ENCODE results near the gene TRIOBP. TPM values are rescaled to one million over a fixed set of nuclear protein-coding genes. Genes with fewer than 3 reads are reported as not detected.

TRIOBP gene
- total and polyA plus RNA-seq, 2 donors (not counting 3 experiments of a cell fraction or from before 2014, with no cell fraction given) = 60.6 to 104 TPM

DNA sequence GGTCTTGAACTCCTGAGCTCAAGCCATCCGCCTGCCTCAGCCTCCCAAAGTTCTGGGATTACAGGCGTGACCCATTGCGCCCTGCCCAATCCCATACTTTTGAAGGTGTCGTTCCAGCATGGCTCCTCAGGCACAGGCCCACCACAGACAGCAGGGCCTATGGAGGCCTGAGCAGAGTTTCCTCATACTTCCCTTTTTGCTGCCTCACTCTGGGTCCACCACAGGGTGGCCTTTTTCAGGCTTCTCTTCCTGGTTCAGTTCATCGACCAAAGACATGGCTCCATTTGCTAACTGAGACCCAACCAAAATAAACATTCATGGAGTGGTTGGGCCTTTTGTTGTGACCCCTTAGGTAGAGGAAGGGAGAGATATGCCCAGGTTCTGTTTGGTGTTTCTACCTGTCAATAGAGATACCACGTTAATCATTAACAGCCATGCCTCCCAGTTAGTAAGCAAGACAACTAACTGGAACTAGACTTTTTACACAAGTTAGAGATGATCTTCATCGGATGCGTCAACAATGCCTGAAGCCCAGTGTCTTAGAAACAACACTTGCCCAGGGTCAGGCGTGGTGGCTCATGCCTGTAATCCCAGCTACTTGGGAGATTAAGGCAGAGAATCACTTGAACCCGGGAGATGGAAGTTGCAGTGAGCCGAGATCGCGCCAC is 35.1 kb downstream of the TRIOBP start:
- H3K27me3 ChIP-seq (ENCODE audit: control insufficient read depth in 2 of 2, insufficient read depth in 2 of 2, low read length in 2 of 2) = no peaks in the 10 kb centered on the region
- no peaks in the 10 kb centered on the region for H3K9me3 ChIP-seq (replicated peaks; ENCODE audit: control insufficient read depth, insufficient read depth, low read length)
- H3K79me2 ChIP-seq (ENCODE audit: control insufficient read depth, insufficient read depth, low read length) = no peaks in the 10 kb centered on the region
- ChIA-PET CTCF (no interaction called here), POLR2A (no interaction called here)
- intact Hi-C loops (cut with micrococcal nuclease) (no loop called here), dilution Hi-C loops (cut with MboI; ENCODE audit: extremely low pct_ligation_motif_present, low sequenced_read_pairs) (no loop called here)
- no TSS peak for BruUV-seq (replicated peaks)
- H3K4me3 ChIP-seq (replicated peaks in 1 of 3; ENCODE audit: insufficient read depth in 1 of 3, low read depth in 1 of 3, low read length in 3 of 3) = no peak overlapping the region
- no peaks in the 10 kb centered on the region for H3K36me3 ChIP-seq (ENCODE audit: control insufficient read depth in 2 of 2, extremely low read depth in 1 of 2, insufficient read depth in 2 of 2, low read length in 2 of 2)
- no peak overlapping the region for H3K4me2 ChIP-seq (ENCODE audit: insufficient read depth, low read length)
- no peaks in the 10 kb centered on the region for H3K9me1 ChIP-seq (replicated peaks; ENCODE audit: control insufficient read depth, extremely low read depth, insufficient read depth, low read length)
- H3K9ac ChIP-seq (replicated peaks; ENCODE audit: extremely low read depth, insufficient read depth, low read length) = no peak overlapping the region
- no peak overlapping the region for H2AFZ ChIP-seq (ENCODE audit: low read depth, low read length)
- no peak overlapping the region for H3K27ac ChIP-seq (ENCODE audit: insufficient read depth, low read depth, low read length)
- FAIRE-seq = no peak
- no peaks in the 10 kb centered on the region for H4K20me1 ChIP-seq (replicated peaks; ENCODE audit: control insufficient read depth, extremely low read depth, insufficient read depth, low read length)
- H3K4me1 ChIP-seq (ENCODE audit: control insufficient read depth, extremely low read depth, insufficient read depth, low read length) = no peaks in the 10 kb centered on the region
- DNase-seq (ENCODE audit: low read depth, low spot score) = no peak
- no peak for TF ChIP-seq MYC (IDR thresholded peaks at IDR 0.05; ENCODE audit: low read depth, low read length)
- TF ChIP-seq FOS (IDR thresholded peaks at IDR 0.05; ENCODE audit: borderline replicate concordance, insufficient read depth, low read length) = no peak
- TF ChIP-seq, protein P1, sequence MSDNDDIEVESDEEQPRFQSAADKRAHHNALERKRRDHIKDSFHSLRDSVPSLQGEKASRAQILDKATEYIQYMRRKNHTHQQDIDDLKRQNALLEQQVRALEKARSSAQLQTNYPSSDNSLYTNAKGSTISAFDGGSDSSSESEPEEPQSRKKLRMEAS (IDR thresholded peaks at IDR 0.05; ENCODE audit: insufficient read depth, insufficient read length) = no peak

DNA sequence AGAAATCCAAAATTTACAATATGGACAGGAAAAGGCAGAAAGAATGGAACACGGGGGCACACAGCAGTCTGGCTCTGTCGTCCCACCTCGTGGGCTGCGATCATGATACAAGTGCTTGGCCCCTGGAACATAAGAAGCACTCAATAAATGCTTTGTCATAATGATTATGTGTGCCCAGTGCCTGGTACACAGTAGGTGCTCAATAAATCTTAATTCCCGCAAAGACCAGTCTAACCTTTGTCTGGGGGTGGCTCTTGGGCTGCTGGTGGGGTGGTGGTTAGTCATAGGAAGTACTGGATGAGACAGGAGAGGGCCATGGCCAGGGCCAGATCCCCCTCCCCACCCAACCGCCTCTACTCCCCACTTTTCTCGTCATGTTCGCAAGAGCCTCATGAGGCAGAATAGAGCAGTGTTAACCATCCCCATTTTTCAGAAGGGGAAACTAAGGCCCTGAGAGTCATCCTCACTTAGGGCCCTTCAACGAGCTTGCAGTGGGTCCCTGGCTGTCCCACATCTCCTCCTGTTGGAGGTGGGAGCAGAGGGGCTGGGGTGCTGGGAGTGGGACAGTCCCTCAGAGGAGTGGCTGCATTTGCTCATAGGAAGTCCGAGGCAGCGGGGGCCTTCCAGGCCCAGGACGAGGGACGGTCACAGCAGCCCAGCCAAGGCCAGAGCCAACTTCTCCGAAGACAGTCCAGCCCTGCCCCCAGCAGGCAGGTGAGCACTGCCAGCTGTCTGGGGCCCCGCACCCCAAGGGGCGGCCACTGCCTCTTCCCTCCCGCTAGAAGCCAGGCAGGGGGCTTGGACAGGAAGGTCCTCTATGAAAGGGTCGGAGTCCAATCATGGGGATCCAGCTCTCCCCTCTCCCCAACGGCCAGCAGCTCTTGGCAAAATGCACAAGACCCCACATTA is 36.1 kb downstream of the TRIOBP start:
- H3K27me3 ChIP-seq (ENCODE audit: control insufficient read depth in 2 of 2, insufficient read depth in 2 of 2, low read length in 2 of 2) = no peaks in the 10 kb centered on the region
- no peak overlapping the region for H3K27ac ChIP-seq (ENCODE audit: insufficient read depth, low read depth, low read length)
- H3K4me3 ChIP-seq (replicated peaks in 1 of 3; ENCODE audit: insufficient read depth in 1 of 3, low read depth in 1 of 3, low read length in 3 of 3) = no peak overlapping the region
- H3K79me2 ChIP-seq (ENCODE audit: control insufficient read depth, insufficient read depth, low read length) = no peaks in the 10 kb centered on the region
- ChIA-PET POLR2A (no interaction called here), CTCF (no interaction called here)
- H4K20me1 ChIP-seq (replicated peaks; ENCODE audit: control insufficient read depth, extremely low read depth, insufficient read depth, low read length) = no peaks in the 10 kb centered on the region
- dilution Hi-C loops (cut with MboI; ENCODE audit: extremely low pct_ligation_motif_present, low sequenced_read_pairs) = no loop called here
- H3K36me3 ChIP-seq (ENCODE audit: control insufficient read depth in 2 of 2, extremely low read depth in 1 of 2, insufficient read depth in 2 of 2, low read length in 2 of 2) = no peaks in the 10 kb centered on the region
- no TSS peak for BruUV-seq (replicated peaks)
- no peak overlapping the region for H3K9ac ChIP-seq (replicated peaks; ENCODE audit: extremely low read depth, insufficient read depth, low read length)
- no peak overlapping the region for H2AFZ ChIP-seq (ENCODE audit: low read depth, low read length)
- FAIRE-seq = no peak
- H3K9me1 ChIP-seq (replicated peaks; ENCODE audit: control insufficient read depth, extremely low read depth, insufficient read depth, low read length) = no peaks in the 10 kb centered on the region
- no peaks in the 10 kb centered on the region for H3K9me3 ChIP-seq (replicated peaks; ENCODE audit: control insufficient read depth, insufficient read depth, low read length)
- no peak for TF ChIP-seq GATA2 (IDR thresholded peaks at IDR 0.05; ENCODE audit: insufficient read depth, insufficient read length, low read depth, low read length)
- TF ChIP-seq, protein P2, sequence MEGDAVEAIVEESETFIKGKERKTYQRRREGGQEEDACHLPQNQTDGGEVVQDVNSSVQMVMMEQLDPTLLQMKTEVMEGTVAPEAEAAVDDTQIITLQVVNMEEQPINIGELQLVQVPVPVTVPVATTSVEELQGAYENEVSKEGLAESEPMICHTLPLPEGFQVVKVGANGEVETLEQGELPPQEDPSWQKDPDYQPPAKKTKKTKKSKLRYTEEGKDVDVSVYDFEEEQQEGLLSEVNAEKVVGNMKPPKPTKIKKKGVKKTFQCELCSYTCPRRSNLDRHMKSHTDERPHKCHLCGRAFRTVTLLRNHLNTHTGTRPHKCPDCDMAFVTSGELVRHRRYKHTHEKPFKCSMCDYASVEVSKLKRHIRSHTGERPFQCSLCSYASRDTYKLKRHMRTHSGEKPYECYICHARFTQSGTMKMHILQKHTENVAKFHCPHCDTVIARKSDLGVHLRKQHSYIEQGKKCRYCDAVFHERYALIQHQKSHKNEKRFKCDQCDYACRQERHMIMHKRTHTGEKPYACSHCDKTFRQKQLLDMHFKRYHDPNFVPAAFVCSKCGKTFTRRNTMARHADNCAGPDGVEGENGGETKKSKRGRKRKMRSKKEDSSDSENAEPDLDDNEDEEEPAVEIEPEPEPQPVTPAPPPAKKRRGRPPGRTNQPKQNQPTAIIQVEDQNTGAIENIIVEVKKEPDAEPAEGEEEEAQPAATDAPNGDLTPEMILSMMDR (IDR thresholded peaks at IDR 0.05; ENCODE audit: extremely low read depth in 1 of 2, insufficient read depth in 1 of 2, low read depth in 1 of 2, low read length in 2 of 2) = no peak
- TF ChIP-seq EZH2 (IDR thresholded peaks at IDR 0.05; ENCODE audit: borderline replicate concordance, low read depth, low read length, severe bottlenecking) = no peak
- H3K4me2 ChIP-seq (ENCODE audit: insufficient read depth, low read length) = no peak overlapping the region
- no peak for DNase-seq (ENCODE audit: low read depth, low spot score)
- intact Hi-C loops (cut with micrococcal nuclease) = no loop called here
- no peaks in the 10 kb centered on the region for H3K4me1 ChIP-seq (ENCODE audit: control insufficient read depth, extremely low read depth, insufficient read depth, low read length)

Measured in endothelial cell of umbilical vein (primary cell).